GM19099 (cell line): ENCODE data around the gene AIM2.
A peak's percentile ranks its signal among the peaks of the same experiment; 100 is the strongest.

ENCODE experiments used
- POLR2A ChIP-seq: IDR thresholded peaks from 3 replicates; pipeline ENCODE4 v1.6.1; 2011; ENCODE audit warnings: low read depth; ENCODE audit not compliant: insufficient read length; ENCODE audit errors: extremely low read depth

AIM2 gene

GRCh38 chr1:159076438-159077119 lies at the start of gene AIM2:
Gene AIM2, minus strand, starts transcription at chr1:159076766. Its CDS starts 3,267 bp downstream, at chr1:159073499.
- TF ChIP-seq POLR2A: peak; percentile 74

GRCh38 chr1:159123587-159123986 lies 47.0 kb upstream of the AIM2 start:
- TF ChIP-seq POLR2A: no peak

- TF ChIP-seq POLR2A: no peak
Measured at GRCh38 chr1:159122005-159122621, 45.5 kb upstream of the AIM2 start.

- TF ChIP-seq POLR2A: no peak
Measured at GRCh38 chr1:159121526-159121925, 45.0 kb upstream of the AIM2 start.

GRCh38 chr1:159120317-159120716 lies 43.8 kb upstream of the AIM2 start:
- no peak for TF ChIP-seq POLR2A

- no peak for TF ChIP-seq POLR2A
Measured at GRCh38 chr1:159113596-159114433, 37.2 kb upstream of the AIM2 start.

- no peak for TF ChIP-seq POLR2A
Measured at GRCh38 chr1:159100589-159100988, 24.0 kb upstream of the AIM2 start.

- TF ChIP-seq POLR2A: no peak
Measured at GRCh38 chr1:159098596-159098995, 22.0 kb upstream of the AIM2 start.

GRCh38 chr1:159092036-159092760 lies 15.6 kb upstream of the AIM2 start:
- no peak for TF ChIP-seq POLR2A

GRCh38 chr1:159091607-159092031 lies 15.1 kb upstream of the AIM2 start:
- no peak for TF ChIP-seq POLR2A

GRCh38 chr1:159091180-159091560 lies 14.6 kb upstream of the AIM2 start:
- no peak for TF ChIP-seq POLR2A

GRCh38 chr1:159090286-159091179 lies 14.0 kb upstream of the AIM2 start:
- no peak for TF ChIP-seq POLR2A

GRCh38 chr1:159089184-159089791 lies 12.7 kb upstream of the AIM2 start:
- no peak for TF ChIP-seq POLR2A
